Erythroblast (primary cell): ENCODE results near the gene CLDN14.

Experiments used
- GATA1 ChIP-seq: IDR thresholded peaks from 2 replicates; pipeline ENCODE4 v1.6.1; 2011; ENCODE audit warnings: low read depth, mild to moderate bottlenecking, control low read depth, low read length, moderate library complexity
- POLR2A ChIP-seq: IDR thresholded peaks from 2 replicates; pipeline ENCODE4 v1.6.1; 2011; ENCODE audit warnings: mild to moderate bottlenecking, low read length

DNA sequence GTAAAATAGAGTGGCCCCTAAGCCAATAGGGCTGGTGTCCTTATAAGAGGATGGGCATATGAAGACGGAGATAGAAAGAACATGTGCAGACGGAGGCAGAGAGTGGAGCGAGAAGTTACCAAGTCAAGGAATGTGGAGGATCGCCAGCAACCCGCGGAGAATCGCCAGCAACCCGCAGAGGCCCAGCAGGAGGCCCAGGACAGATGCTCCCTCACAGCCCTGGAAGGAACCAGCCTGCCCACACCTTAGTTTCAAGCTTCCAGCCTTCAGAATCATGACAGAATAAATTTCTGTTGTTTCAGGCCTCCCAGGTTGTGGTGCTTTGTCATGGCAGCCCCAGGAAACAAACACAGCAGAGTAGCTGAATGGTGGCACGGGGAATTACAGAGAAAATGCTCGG lies 9.6 kb downstream of the CLDN14 start:
- TF ChIP-seq POLR2A (no peak), GATA1 (no peak)
